Loucy (cell line): ENCODE measurements around the gene TPD52L1.

ENCODE experiments used
- H2AFZ ChIP-seq: fragments of 200-600 bp; sonication (generic); 2 replicates; pipeline ENCODE4 v1.6.0; 2016; ENCODE audit warnings: antibody characterized with exemption, mild to moderate bottlenecking, low read length, moderate library complexity
- H3F3A ChIP-seq: fragments of 200-600 bp; 2 replicates; pipeline ENCODE4 v1.6.0; 2016; ENCODE audit warnings: antibody characterized with exemption, low read depth, mild to moderate bottlenecking
- H3K27me3 ChIP-seq: fragments of 200-600 bp; sonication (generic); 2 replicates; pipeline ENCODE4 v1.6.1; 2014; ENCODE audit warnings: low read length, mild to moderate bottlenecking; ENCODE audit not compliant: insufficient read depth, poor library complexity, severe bottlenecking
- H3K36me3 ChIP-seq: fragments of 200-600 bp; sonication (generic); 2 replicates; pipeline ENCODE4 v1.6.1; 2016; ENCODE audit warnings: low read length; ENCODE audit not compliant: insufficient read depth
- H3K4me1 ChIP-seq: fragments of 200-600 bp; sonication (generic); 2 replicates; pipeline ENCODE4 v1.5.1; 2014; ENCODE audit warnings: low read length, mild to moderate bottlenecking; ENCODE audit not compliant: insufficient read depth, poor library complexity, severe bottlenecking
- H3K4me2 ChIP-seq: fragments of 200-600 bp; sonication (generic); 2 replicates; pipeline ENCODE4 v1.6.0; 2014; ENCODE audit warnings: antibody characterized with exemption, low read length, low read depth, mild to moderate bottlenecking; ENCODE audit not compliant: poor library complexity, severe bottlenecking
- H3K4me3 ChIP-seq: fragments of 200-600 bp; sonication (generic); 2 replicates; pipeline ENCODE4 v1.5.1; 2014; ENCODE audit warnings: low read length, mild to moderate bottlenecking, mixed read lengths; ENCODE audit not compliant: poor library complexity, severe bottlenecking
- H3K79me2 ChIP-seq: fragments of 200-600 bp; sonication (generic); 2 replicates; pipeline ENCODE4 v1.6.1; 2014; ENCODE audit warnings: low read length; ENCODE audit not compliant: insufficient read depth
- H3K9ac ChIP-seq: fragments of 200-600 bp; sonication (generic); 2 replicates; pipeline ENCODE4 v1.6.0; 2014; ENCODE audit warnings: mild to moderate bottlenecking, low read depth, low read length, moderate library complexity; ENCODE audit not compliant: poor library complexity, severe bottlenecking
- H3K9me2 ChIP-seq: fragments of 200-600 bp; sonication (generic); replicated peaks from 2 replicates; pipeline ENCODE4 v1.6.1; 2016; ENCODE audit warnings: low read depth, low read length, mixed read lengths
- H3K9me3 ChIP-seq: fragments of 200-600 bp; sonication (generic); 2 replicates; pipeline ENCODE4 v1.6.1; 2014; ENCODE audit warnings: mild to moderate bottlenecking, antibody characterized with exemption, low read length, low read depth; ENCODE audit not compliant: insufficient read depth
- H4K20me1 ChIP-seq: fragments of 200-600 bp; sonication (generic); 2 replicates; pipeline ENCODE4 v1.6.0; 2014; ENCODE audit warnings: antibody characterized with exemption, low read length, mild to moderate bottlenecking; ENCODE audit not compliant: insufficient read depth, poor library complexity, severe bottlenecking
- CTCF ChIP-seq: fragments of 200-600 bp; sonication (generic); conservative IDR thresholded peaks from 2 replicates; pipeline ENCODE4 v1.5.1; 2014; ENCODE audit warnings: mild to moderate bottlenecking, antibody characterized with exemption, low read length
- EZH2phosphoT487 ChIP-seq: fragments of 200-600 bp; IDR thresholded peaks from 2 replicates; pipeline ENCODE4 v1.6.1; 2018; ENCODE audit warnings: antibody characterized with exemption, mild to moderate bottlenecking, moderate library complexity, borderline replicate concordance

TPD52L1 gene

GRCh38 chr6:125296471-125296870, 142.9 kb downstream of the TPD52L1 start:
- no peaks in the 10 kb centered on the region for H3F3A ChIP-seq
- no peaks in the 10 kb centered on the region; the same call in 1 of the 2 replicates for H3K36me3 ChIP-seq
- TF ChIP-seq CTCF (no peak), EZH2phosphoT487 (no peak)
- no peaks in the 10 kb centered on the region for H3K9me2 ChIP-seq
- H3K27me3 ChIP-seq: no peaks in the 10 kb centered on the region
- H3K4me2 ChIP-seq: no peak overlapping the region
- no peak overlapping the region for H3K4me3 ChIP-seq
- H3K79me2 ChIP-seq: peaks cover 18% of the 10 kb centered on the region
- no peaks in the 10 kb centered on the region for H4K20me1 ChIP-seq
- no peak overlapping the region for H2AFZ ChIP-seq
- no peaks in the 10 kb centered on the region for H3K9me3 ChIP-seq
- H3K4me1 ChIP-seq: no peaks in the 10 kb centered on the region
- no peak overlapping the region for H3K9ac ChIP-seq

- Histone ChIP-seq H3K4me1 (no peaks in the 10 kb centered on the region), H3K27me3 (peaks cover 8% of the 10 kb centered on the region), H2AFZ (no peak overlapping the region), H3F3A (no peaks in the 10 kb centered on the region), H3K4me2 (peak overlapping the region; percentile 65), H3K9ac (no peak overlapping the region), H3K9me2 (no peaks in the 10 kb centered on the region), H3K36me3 (no peaks in the 10 kb centered on the region), H3K79me2 (peaks cover 18% of the 10 kb centered on the region), H3K9me3 (no peaks in the 10 kb centered on the region), H4K20me1 (no peaks in the 10 kb centered on the region), H3K4me3 (peak overlapping the region; percentile 71)
- TF ChIP-seq CTCF (no peak), EZH2phosphoT487 (no peak)
These were observed 145.7 kb downstream of the TPD52L1 start for GRCh38 chr6:125299257-125299656.

- Histone ChIP-seq H3K9me2 (no peaks in the 10 kb centered on the region), H3K4me3 (peak overlapping the region; percentile 71)
These were observed 147.4 kb downstream of the TPD52L1 start for GRCh38 chr6:125300992-125301434.

More at GRCh38 chr6:125300992-125301434, 147.4 kb downstream of the TPD52L1 start:
- peak overlapping the region; percentile 82 for H2AFZ ChIP-seq
- H3K79me2 ChIP-seq: peaks cover 14% of the 10 kb centered on the region
- TF ChIP-seq EZH2phosphoT487: no peak
- no peaks in the 10 kb centered on the region for H3K4me1 ChIP-seq
- no peaks in the 10 kb centered on the region for H3F3A ChIP-seq
- peaks cover 26% of the 10 kb centered on the region for H3K27me3 ChIP-seq
- no peaks in the 10 kb centered on the region for H4K20me1 ChIP-seq
- H3K9me3 ChIP-seq: no peaks in the 10 kb centered on the region
- H3K36me3 ChIP-seq: no peaks in the 10 kb centered on the region
- H3K9ac ChIP-seq: peak overlapping the region; percentile 76
- H3K4me2 ChIP-seq: peak overlapping the region; percentile 65
